PFSK-1 (cell line): ENCODE results near the gene MGST2.

ENCODE experiments used
- FOXP2 ChIP-seq: optimal IDR thresholded peaks from 2 replicates; pipeline ENCODE3; 2011; ENCODE audit warnings: borderline replicate concordance, control low read depth, inconsistent platforms; ENCODE audit not compliant: insufficient read depth; ENCODE audit errors: extremely low read length, extremely low read depth
- POLR2AphosphoS5 ChIP-seq: IDR thresholded peaks from 2 replicates; pipeline ENCODE4 v1.6.1; 2012; ENCODE audit warnings: low read depth, mild to moderate bottlenecking, control low read depth, low read length, moderate library complexity
- REST ChIP-seq, 2 experiments: IDR thresholded peaks; 2 replicates each; pipeline versions ENCODE4 v1.6.1 to v1.8.0; 2011 to 2012; ENCODE audit warnings: low read depth in 2 of 2, low read length in 2 of 2, control low read depth in 1 of 2, inconsistent platforms in 1 of 2, mild to moderate bottlenecking in 1 of 2, moderate library complexity in 1 of 2; ENCODE audit not compliant: insufficient read depth in 1 of 2
- SIN3A ChIP-seq: IDR thresholded peaks from 2 replicates; pipeline ENCODE4 v1.6.1; 2012; ENCODE audit warnings: mild to moderate bottlenecking, low read length, moderate library complexity, borderline replicate concordance; ENCODE audit not compliant: insufficient read depth
- TAF1 ChIP-seq: IDR thresholded peaks from 2 replicates; pipeline ENCODE4 v1.6.1; 2012; ENCODE audit warnings: low read length, control low read depth, borderline replicate concordance; ENCODE audit not compliant: insufficient read depth

MGST2 gene

GRCh38 chr4:139633661-139634060 is 32.0 kb upstream of the MGST2 start:
- TF ChIP-seq REST (IDR thresholded peaks at IDR 0.05; ENCODE audit: insufficient read depth in 1 of 2, low read depth in 2 of 2, low read length in 2 of 2) (no peak), SIN3A (no peak), TAF1 (no peak), POLR2AphosphoS5 (no peak), FOXP2 (no peak)

- no peak for TF ChIP-seq TAF1
- no peak for TF ChIP-seq FOXP2
- TF ChIP-seq POLR2AphosphoS5: no peak
- no peak for TF ChIP-seq REST (IDR thresholded peaks at IDR 0.05; ENCODE audit: insufficient read depth in 1 of 2, low read depth in 2 of 2, low read length in 2 of 2)
- no peak for TF ChIP-seq SIN3A
Measured at GRCh38 chr4:139635966-139636365, 29.7 kb upstream of the MGST2 start.

GRCh38 chr4:139639654-139640053 is 26.0 kb upstream of the MGST2 start:
- TF ChIP-seq POLR2AphosphoS5: no peak

- TF ChIP-seq SIN3A (no peak), TAF1 (no peak), FOXP2 (no peak), POLR2AphosphoS5 (no peak), REST (IDR thresholded peaks at IDR 0.05; ENCODE audit: insufficient read depth in 1 of 2, low read depth in 2 of 2, low read length in 2 of 2) (no peak)
Measured at GRCh38 chr4:139641218-139641617, 24.4 kb upstream of the MGST2 start.

- TF ChIP-seq REST (IDR thresholded peaks at IDR 0.05; ENCODE audit: insufficient read depth in 1 of 2, low read depth in 2 of 2, low read length in 2 of 2): no peak
Measured at GRCh38 chr4:139642364-139642763, 23.3 kb upstream of the MGST2 start.

GRCh38 chr4:139643042-139643895 is 22.4 kb upstream of the MGST2 start:
- no peak for TF ChIP-seq SIN3A
- no peak for TF ChIP-seq TAF1
- TF ChIP-seq POLR2AphosphoS5: no peak
